DMS53 treated with DMSO at 0.1 percent for 48 hours (cell line): ENCODE data around the gene ARIH2.

Source experiments
- DNase-seq: peaks from one replicate; lab custom pipeline; 2025; ENCODE audit not compliant: unreplicated experiment; lab: John Stamatoyannopoulos, UW

Gene ARIH2

GRCh38 chr3:48928679-48929078, 10.0 kb downstream of the ARIH2 start:
- no peak for DNase-seq

GRCh38 chr3:48929358-48930035, 10.9 kb downstream of the ARIH2 start:
- no peak for DNase-seq

GRCh38 chr3:48930590-48930989, 11.9 kb downstream of the ARIH2 start:
- DNase-seq, result no peak

GRCh38 chr3:48931944-48932580, 13.4 kb downstream of the ARIH2 start:
- no peak for DNase-seq

GRCh38 chr3:48934333-48934991, 15.8 kb downstream of the ARIH2 start:
- no peak for DNase-seq

- DNase-seq, result no peak
Observed at GRCh38 chr3:48935530-48935929, 16.9 kb downstream of the ARIH2 start.

- no peak for DNase-seq
Observed at GRCh38 chr3:48938156-48938555, 19.5 kb downstream of the ARIH2 start.

- no peak for DNase-seq
Observed at GRCh38 chr3:48938689-48939088, 20.0 kb downstream of the ARIH2 start.

- DNase-seq, result no peak
Observed at GRCh38 chr3:48945432-48945831, 26.8 kb downstream of the ARIH2 start.

GRCh38 chr3:48945891-48946549, 27.4 kb downstream of the ARIH2 start:
- DNase-seq, result no peak

GRCh38 chr3:48949376-48949717, 30.7 kb downstream of the ARIH2 start:
- no peak for DNase-seq

- no peak for DNase-seq
Observed at GRCh38 chr3:48950051-48950450, 31.4 kb downstream of the ARIH2 start.

- no peak for DNase-seq
Observed at GRCh38 chr3:48951764-48952163, 33.1 kb downstream of the ARIH2 start.

- DNase-seq, result no peak
Observed at GRCh38 chr3:48952510-48953118, 34.0 kb downstream of the ARIH2 start.

GRCh38 chr3:48957006-48957705, 38.5 kb downstream of the ARIH2 start:
- DNase-seq, result no peak

- DNase-seq, result no peak
Observed at GRCh38 chr3:48960841-48961413, 42.3 kb downstream of the ARIH2 start.

GRCh38 chr3:48962340-48962739, 43.7 kb downstream of the ARIH2 start:
- no peak for DNase-seq

- DNase-seq, result no peak
Observed at GRCh38 chr3:48962939-48963338, 44.3 kb downstream of the ARIH2 start.

- no peak for DNase-seq
Observed at GRCh38 chr3:48963591-48963990, 44.9 kb downstream of the ARIH2 start.

GRCh38 chr3:48966367-48966766, 47.7 kb downstream of the ARIH2 start:
- DNase-seq, result no peak
